ENCODE results near the gene REG3G. TPM values are rescaled to one million over a fixed set of nuclear protein-coding genes. Genes with fewer than 3 reads are reported as not detected.

Gene REG3G
- polyA plus RNA-seq, 1 donor (not counting 4 experiments of a cell fraction or from before 2014, with no cell fraction given): not detected

DNA sequence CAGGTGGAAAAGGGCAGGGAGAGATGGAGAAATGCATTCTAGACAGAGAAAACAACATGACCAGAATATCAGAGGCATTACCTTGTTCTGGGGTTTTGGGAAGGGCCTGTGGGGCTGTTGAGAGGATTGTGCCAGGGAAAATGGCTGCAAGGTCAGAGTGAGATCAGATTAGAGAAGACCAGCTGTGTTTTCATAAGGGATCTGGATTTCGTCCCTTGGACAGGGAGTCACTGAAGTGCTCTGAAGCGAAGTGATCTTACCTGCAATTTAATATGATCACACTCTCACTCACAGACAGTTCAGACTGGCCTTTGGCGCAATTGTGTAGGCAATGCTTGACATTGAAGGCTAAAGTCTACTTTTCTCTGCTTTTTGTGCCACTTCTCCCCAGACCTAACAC, 20.3 kb upstream of the REG3G start:
- no peaks in the 10 kb centered on the region for H3K9me1 ChIP-seq (ENCODE audit: control insufficient read depth, extremely low read depth, insufficient read depth, low read length)
- no peaks in the 10 kb centered on the region for H3K27me3 ChIP-seq (ENCODE audit: control insufficient read depth, extremely low read depth, insufficient read depth, low read length)
- H3K79me2 ChIP-seq (ENCODE audit: control insufficient read depth, insufficient read depth, low read length): no peaks in the 10 kb centered on the region
- H3K4me3 ChIP-seq (ENCODE audit: control insufficient read depth in 2 of 3, extremely low read depth in 1 of 3, insufficient read depth in 2 of 3, low read depth in 1 of 3, low read length in 3 of 3): no peak overlapping the region
- H2AFZ ChIP-seq (ENCODE audit: control insufficient read depth, low read length): no peak overlapping the region
- H4K20me1 ChIP-seq (ENCODE audit: control insufficient read depth, extremely low read depth, insufficient read depth, low read length): no peaks in the 10 kb centered on the region
- no peaks in the 10 kb centered on the region for H3K4me1 ChIP-seq (ENCODE audit: control insufficient read depth, extremely low read depth, insufficient read depth, low read length)
- no peak for TF ChIP-seq CTCF (optimal IDR thresholded peaks at IDR 0.05 in 1 of 3, IDR thresholded peaks at IDR 0.05 in 1 of 3, conservative IDR thresholded peaks at IDR 0.05 in 1 of 3; ENCODE audit: extremely low read depth in 1 of 3, insufficient read depth in 2 of 3, low read length in 3 of 3)
- no peak for TF ChIP-seq EZH2 (IDR thresholded peaks at IDR 0.05; ENCODE audit: low read length)
- no peak overlapping the region for H3K9ac ChIP-seq (ENCODE audit: control insufficient read depth, extremely low read depth, insufficient read depth, low read length)
- no peaks in the 10 kb centered on the region for H3K36me3 ChIP-seq (ENCODE audit: control insufficient read depth in 2 of 2, extremely low read depth in 1 of 2, insufficient read depth in 2 of 2, low read length in 2 of 2)
- dilution Hi-C loops (cut with MboI; ENCODE audit: extremely low pct_ligation_motif_present, low sequenced_read_pairs): no loop called here
- H3K4me2 ChIP-seq (ENCODE audit: control insufficient read depth, extremely low read depth, insufficient read depth, low read depth, low read length): no peak overlapping the region
- DNase-seq (ENCODE audit: low read depth, low spot score): no peak
- no peak for FAIRE-seq
- no peaks in the 10 kb centered on the region for H3K9me3 ChIP-seq (ENCODE audit: control insufficient read depth, low read depth, low read length)
- H3K27ac ChIP-seq (ENCODE audit: control insufficient read depth, insufficient read depth, low read length): no peak overlapping the region

DNA sequence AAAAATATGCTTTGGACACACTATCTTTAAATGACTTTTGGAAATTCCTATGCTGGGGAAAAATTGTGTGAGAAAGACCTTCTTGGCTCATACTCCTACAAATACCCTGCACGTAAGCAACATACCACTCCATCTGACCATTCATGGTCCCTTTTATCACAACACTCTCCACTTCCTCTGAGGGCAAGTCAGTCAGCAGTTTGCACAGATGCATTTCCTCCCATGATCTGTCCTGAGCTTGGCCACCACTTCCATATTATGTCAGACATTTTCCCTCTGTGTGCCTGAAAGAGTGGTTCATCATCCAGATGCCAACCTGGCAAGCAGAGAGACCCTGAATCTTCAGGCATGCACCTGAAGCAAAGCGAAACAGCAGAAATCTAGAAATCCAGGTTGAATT, 16.1 kb upstream of the REG3G start:
- Histone ChIP-seq H4K20me1 (ENCODE audit: control insufficient read depth, extremely low read depth, insufficient read depth, low read length) (no peaks in the 10 kb centered on the region), H3K27ac (ENCODE audit: control insufficient read depth, insufficient read depth, low read length) (no peak overlapping the region)

More for the DNA sequence above, 16.1 kb upstream of the REG3G start:
- H3K9me3 ChIP-seq (ENCODE audit: control insufficient read depth, low read depth, low read length): no peaks in the 10 kb centered on the region
- TF ChIP-seq EZH2 (IDR thresholded peaks at IDR 0.05; ENCODE audit: low read length): no peak
- TF ChIP-seq CTCF (optimal IDR thresholded peaks at IDR 0.05 in 1 of 3, IDR thresholded peaks at IDR 0.05 in 1 of 3, conservative IDR thresholded peaks at IDR 0.05 in 1 of 3; ENCODE audit: extremely low read depth in 1 of 3, insufficient read depth in 2 of 3, low read length in 3 of 3): no peak
- H3K36me3 ChIP-seq (ENCODE audit: control insufficient read depth in 2 of 2, extremely low read depth in 1 of 2, insufficient read depth in 2 of 2, low read length in 2 of 2): no peaks in the 10 kb centered on the region
- no peak overlapping the region for H3K9ac ChIP-seq (ENCODE audit: control insufficient read depth, extremely low read depth, insufficient read depth, low read length)
- H2AFZ ChIP-seq (ENCODE audit: control insufficient read depth, low read length): no peak overlapping the region
- H3K27me3 ChIP-seq (ENCODE audit: control insufficient read depth, extremely low read depth, insufficient read depth, low read length): no peaks in the 10 kb centered on the region
- H3K4me2 ChIP-seq (ENCODE audit: control insufficient read depth, extremely low read depth, insufficient read depth, low read depth, low read length): no peak overlapping the region
- dilution Hi-C loops (cut with MboI; ENCODE audit: extremely low pct_ligation_motif_present, low sequenced_read_pairs): no loop called here
- DNase-seq (ENCODE audit: low read depth, low spot score): no peak
- H3K4me1 ChIP-seq (ENCODE audit: control insufficient read depth, extremely low read depth, insufficient read depth, low read length): no peaks in the 10 kb centered on the region
- no peaks in the 10 kb centered on the region for H3K9me1 ChIP-seq (ENCODE audit: control insufficient read depth, extremely low read depth, insufficient read depth, low read length)
- no peak for FAIRE-seq
- no peaks in the 10 kb centered on the region for H3K79me2 ChIP-seq (ENCODE audit: control insufficient read depth, insufficient read depth, low read length)
- H3K4me3 ChIP-seq (ENCODE audit: control insufficient read depth in 2 of 3, extremely low read depth in 1 of 3, insufficient read depth in 2 of 3, low read depth in 1 of 3, low read length in 3 of 3): no peak overlapping the region
